ENCODE results near the gene FBXO31.
"Not testable (repeated sequence)": the region's sequence is repeated elsewhere in the genome, so short reads cannot be mapped to it uniquely, and the experiment has no call there.

FBXO31 gene

GRCh38 chr16:87367529-87367928 lies 16.0 kb downstream of the FBXO31 start:
- Histone ChIP-seq H3K27ac (no peak overlapping the region), H3K27me3 (no peaks in the 10 kb centered on the region), H3K4me3 (ENCODE audit: low read depth in 1 of 2, low read length in 1 of 2) (no peak overlapping the region), H3K36me3 (no peaks in the 10 kb centered on the region), H3K9me3 (no peaks in the 10 kb centered on the region), H3K4me1 (ENCODE audit: control insufficient read depth in 1 of 2, insufficient read depth in 1 of 2, low read depth in 1 of 2, low read length in 1 of 2) (peaks cover 4 to 5% of the 10 kb centered on the region in 2 experiments)
- TF ChIP-seq CTCF (IDR thresholded peaks at IDR 0.05): no peak

GRCh38 chr16:87366930-87367329 lies 16.6 kb downstream of the FBXO31 start:
- no peak for TF ChIP-seq CTCF (IDR thresholded peaks at IDR 0.05)
- H3K4me3 ChIP-seq (ENCODE audit: low read depth in 1 of 2, low read length in 1 of 2): no peak overlapping the region
- H3K36me3 ChIP-seq: no peaks in the 10 kb centered on the region
- no peak overlapping the region for H3K27ac ChIP-seq
- no peaks in the 10 kb centered on the region for H3K27me3 ChIP-seq
- peaks cover 4 to 5% of the 10 kb centered on the region in 2 experiments for H3K4me1 ChIP-seq (ENCODE audit: control insufficient read depth in 1 of 2, insufficient read depth in 1 of 2, low read depth in 1 of 2, low read length in 1 of 2)
- H3K9me3 ChIP-seq: no peaks in the 10 kb centered on the region

GRCh38 chr16:87366288-87366687 lies 17.3 kb downstream of the FBXO31 start:
- no peak for TF ChIP-seq CTCF (IDR thresholded peaks at IDR 0.05)

GRCh38 chr16:87365021-87365713 lies 18.4 kb downstream of the FBXO31 start:
- no peaks in the 10 kb centered on the region for H3K9me3 ChIP-seq
- no peaks in the 10 kb centered on the region for H3K36me3 ChIP-seq
- no peak overlapping the region for H3K4me3 ChIP-seq (ENCODE audit: low read depth in 1 of 2, low read length in 1 of 2)
- H3K27me3 ChIP-seq: no peaks in the 10 kb centered on the region
- no peak overlapping the region for H3K27ac ChIP-seq
- no peak for TF ChIP-seq CTCF (IDR thresholded peaks at IDR 0.05)
- peaks cover 4 to 5% of the 10 kb centered on the region in 2 experiments for H3K4me1 ChIP-seq (ENCODE audit: control insufficient read depth in 1 of 2, insufficient read depth in 1 of 2, low read depth in 1 of 2, low read length in 1 of 2)

More at GRCh38 chr16:87366288-87366687, 17.3 kb downstream of the FBXO31 start:
- Histone ChIP-seq H3K9me3 (no peaks in the 10 kb centered on the region), H3K27me3 (no peaks in the 10 kb centered on the region), H3K4me1 (ENCODE audit: control insufficient read depth in 1 of 2, insufficient read depth in 1 of 2, low read depth in 1 of 2, low read length in 1 of 2) (peaks cover 4 to 5% of the 10 kb centered on the region in 2 experiments), H3K36me3 (no peaks in the 10 kb centered on the region), H3K27ac (no peak overlapping the region), H3K4me3 (ENCODE audit: low read depth in 1 of 2, low read length in 1 of 2) (no peak overlapping the region)

GRCh38 chr16:87363771-87364455 lies 19.7 kb downstream of the FBXO31 start:
- TF ChIP-seq CTCF (IDR thresholded peaks at IDR 0.05): no peak
- Histone ChIP-seq H3K4me3 (ENCODE audit: low read depth in 1 of 2, low read length in 1 of 2) (no peak overlapping the region), H3K27me3 (no peaks in the 10 kb centered on the region), H3K27ac (no peak overlapping the region), H3K36me3 (no peaks in the 10 kb centered on the region), H3K9me3 (no peaks in the 10 kb centered on the region), H3K4me1 (ENCODE audit: control insufficient read depth in 1 of 2, insufficient read depth in 1 of 2, low read depth in 1 of 2, low read length in 1 of 2) (peaks cover 4 to 5% of the 10 kb centered on the region in 2 experiments)

- not testable (repeated sequence) for H3K4me3 ChIP-seq (ENCODE audit: low read depth in 1 of 2, low read length in 1 of 2); H3K36me3 ChIP-seq; H3K27me3 ChIP-seq; H3K9me3 ChIP-seq; H3K27ac ChIP-seq; H3K4me1 ChIP-seq (ENCODE audit: control insufficient read depth in 1 of 2, insufficient read depth in 1 of 2, low read depth in 1 of 2, low read length in 1 of 2)
These were observed 20.6 kb downstream of the FBXO31 start for GRCh38 chr16:87362828-87363559.
